Lung microvascular endothelial cell (primary cell): Measurements from ENCODE around the gene KIF14. TPM values are rescaled to one million over a fixed set of nuclear protein-coding genes. Genes with fewer than 3 reads are reported as not detected.
"Not testable (repeated sequence)": the region's sequence is repeated elsewhere in the genome, so short reads cannot be mapped to it uniquely, and the experiment has no call there.

Experiments used
- DNase-seq, 2 donors: peaks; one replicate each; pipeline versions ENCODE4 v3.0.0 to v3.0.0-alpha.2; 2010; ENCODE audit warnings: low read depth in 2 of 2
- total RNA-seq: library from RNA; depleted of rRNA; stranded (reverse); fragments of >200 nt; gene quantifications from 2 replicates; pipeline ENCODE4 v1.2.1, GENCODE V29; 2014

KIF14 gene
- total RNA-seq, 1 donor from 2014 or later: 1.2 TPM

GRCh38 chr1:200631375-200631774 lies 10.8 kb upstream of the KIF14 start:
- no peak for DNase-seq

DNA sequence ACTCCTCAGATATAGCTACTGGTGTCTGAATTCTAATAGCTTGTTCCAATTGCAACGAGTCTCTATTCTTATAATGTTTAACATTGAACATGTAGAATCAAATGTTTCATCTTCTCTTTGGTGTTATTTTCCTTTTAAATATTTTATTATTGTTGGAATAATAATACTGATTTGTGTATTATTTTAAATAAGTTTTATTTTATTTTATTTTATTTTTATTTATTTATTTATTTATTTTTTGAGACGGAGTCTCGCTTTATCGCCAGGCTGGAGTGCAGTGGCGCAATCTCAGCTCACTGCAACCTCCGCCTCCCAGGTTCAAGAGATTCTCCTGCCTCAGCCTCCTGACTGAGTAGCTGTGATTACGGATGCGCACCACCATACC lies 10.0 kb upstream of the KIF14 start:
- not testable (repeated sequence) for DNase-seq

DNA sequence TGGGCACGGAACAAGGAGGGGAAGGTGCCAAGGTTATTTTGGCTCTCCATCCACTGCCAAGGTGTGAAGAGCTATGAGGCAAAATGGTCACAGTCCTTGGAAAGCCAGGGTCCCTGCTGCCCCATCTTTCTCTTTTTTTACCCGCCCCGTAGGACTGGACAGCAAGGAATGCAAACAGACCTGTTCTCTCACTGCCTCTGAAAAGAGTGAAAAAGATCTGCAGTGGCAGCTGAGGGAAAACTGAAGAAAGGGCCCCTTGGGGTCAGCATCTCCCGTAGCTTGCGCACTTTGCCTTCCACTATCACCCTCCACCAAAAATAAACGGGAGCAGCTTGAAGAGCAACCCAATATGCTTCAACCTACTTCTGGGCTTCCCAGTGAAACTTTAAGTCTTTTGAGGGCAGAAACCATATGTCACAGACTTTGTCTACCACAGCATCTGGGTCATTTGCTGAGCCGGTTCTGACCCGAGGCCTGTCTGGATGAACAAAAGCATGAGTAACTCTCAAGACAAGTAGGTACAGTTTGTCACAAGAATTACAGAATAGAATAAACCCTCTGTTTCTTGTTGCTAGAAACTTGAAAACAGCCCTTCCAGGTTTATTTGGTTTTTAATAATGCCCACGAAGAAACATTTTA lies 9.4 kb upstream of the KIF14 start:
- DNase-seq: no peak

DNA sequence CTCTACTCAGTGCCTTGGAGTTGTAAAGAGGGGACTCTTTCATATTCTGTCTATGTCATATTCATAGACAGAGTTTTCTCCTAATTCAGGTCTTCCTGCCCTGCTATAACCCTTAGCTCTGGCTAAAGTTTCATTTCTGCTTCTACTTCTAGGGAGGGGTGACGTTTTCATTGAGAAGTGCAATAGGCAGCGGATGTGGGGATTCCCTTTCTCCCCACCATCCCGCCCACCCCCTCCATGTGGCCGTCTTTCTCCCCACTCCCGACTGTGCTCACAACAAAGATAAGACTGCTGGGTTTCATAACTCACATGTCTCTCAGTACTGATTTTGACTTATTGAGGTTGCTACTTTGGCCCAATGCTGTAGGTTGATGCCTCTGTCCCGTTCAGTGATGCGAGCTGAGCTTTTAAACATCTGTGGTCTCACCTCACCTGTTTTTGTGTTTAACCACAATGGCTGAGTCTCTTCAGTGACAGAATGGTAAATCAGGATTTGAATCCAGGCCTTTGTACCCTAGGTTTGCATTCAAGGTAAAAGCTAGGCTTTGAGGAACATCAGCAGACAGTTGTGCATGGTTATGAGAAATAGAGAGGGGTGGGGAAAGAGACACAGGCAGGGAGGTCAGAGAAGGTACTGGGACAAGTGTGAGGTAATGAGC lies 7.8 kb upstream of the KIF14 start:
- DNase-seq: no peak

- DNase-seq: no peak
Observed at GRCh38 chr1:200627575-200628222, 7.1 kb upstream of the KIF14 start.

GRCh38 chr1:200626853-200627534 lies 6.4 kb upstream of the KIF14 start:
- no peak for DNase-seq

DNA sequence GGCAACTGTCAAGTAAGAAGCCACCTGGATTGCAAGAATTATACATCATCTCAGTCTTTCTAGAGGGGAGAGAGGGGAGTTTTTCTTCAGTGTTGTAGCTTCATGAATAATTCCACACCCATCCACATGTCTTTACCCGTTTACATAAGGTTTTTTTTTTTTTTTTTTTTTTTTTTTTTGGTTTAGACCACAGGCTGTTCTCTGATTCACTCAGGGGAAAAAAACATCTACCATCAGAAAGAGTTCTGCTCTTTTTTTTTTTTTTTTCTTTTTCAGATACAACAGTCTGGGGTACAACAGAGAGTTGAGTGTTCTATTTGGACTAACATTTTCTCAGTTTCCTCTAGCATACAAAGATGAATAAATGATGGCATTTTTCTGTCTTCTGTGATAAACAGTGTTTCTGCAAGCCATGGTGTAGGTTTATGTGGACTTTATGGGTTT lies 4.9 kb upstream of the KIF14 start:
- peak in 1 of 2 donors; percentile 41 for DNase-seq

DNA sequence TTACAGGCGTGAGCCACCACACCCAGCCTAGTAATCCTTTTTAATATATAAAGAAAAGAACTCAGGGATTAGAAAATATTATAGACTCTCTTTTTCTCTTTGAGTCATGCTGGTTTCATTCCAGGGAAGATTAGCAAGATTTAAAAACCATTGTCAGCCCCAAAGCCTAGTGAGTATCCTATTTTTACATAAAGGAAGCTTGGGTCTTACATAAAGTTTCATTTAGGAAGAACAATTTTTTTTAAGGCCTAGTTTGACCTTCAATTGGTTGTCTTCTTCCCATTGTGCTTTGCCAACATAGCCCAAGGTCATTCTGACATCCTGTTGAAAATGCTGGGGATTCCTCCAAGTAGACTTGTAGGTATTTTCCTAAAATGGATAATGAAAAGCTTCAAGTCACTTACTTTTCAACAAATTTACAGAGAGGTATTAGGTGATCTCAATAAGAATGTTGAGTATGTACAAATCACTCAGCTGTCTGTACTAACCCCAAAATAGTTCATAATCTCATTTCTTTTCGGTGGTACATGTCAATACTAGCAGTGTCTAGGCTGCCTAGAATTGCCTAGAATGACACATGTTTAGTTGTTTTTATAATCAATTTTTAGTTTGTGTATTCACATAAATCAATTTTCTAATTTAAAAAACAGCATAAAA lies 4.3 kb upstream of the KIF14 start:
- DNase-seq: peak in 1 of 2 donors; percentile 38

GRCh38 chr1:200619894-200620272 lies 668 bp downstream of the KIF14 start:
- no peak for DNase-seq

- DNase-seq: no peak
Observed at GRCh38 chr1:200610846-200611245, 9.7 kb downstream of the KIF14 start.

DNA sequence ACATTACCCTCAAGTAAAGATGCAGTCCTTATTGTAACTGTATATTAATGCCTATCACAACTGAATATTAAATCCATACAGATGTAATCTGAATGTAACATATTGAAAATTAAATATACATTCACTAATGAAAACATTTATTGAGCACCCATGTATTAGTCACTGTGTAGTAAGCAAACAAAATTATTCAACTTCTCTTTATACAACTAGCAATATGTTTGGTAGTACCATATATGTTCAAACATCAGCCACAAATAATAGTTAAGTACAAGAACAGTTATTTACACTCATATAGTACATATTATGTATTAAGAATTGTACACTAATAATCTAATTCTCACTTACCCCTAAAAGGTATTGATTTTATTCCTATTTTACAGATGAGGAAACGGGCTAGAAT lies 17.9 kb downstream of the KIF14 start:
- no peak for DNase-seq

- DNase-seq: no peak
Observed at GRCh38 chr1:200590001-200590400, 30.6 kb downstream of the KIF14 start.

- DNase-seq: peak; percentile 8 to 84
Observed at GRCh38 chr1:200588698-200589097, 31.9 kb downstream of the KIF14 start.

- DNase-seq: no peak
Observed at GRCh38 chr1:200564319-200564718, 56.2 kb downstream of the KIF14 start.

GRCh38 chr1:200561856-200562214 lies 58.7 kb downstream of the KIF14 start:
- no peak for DNase-seq

DNA sequence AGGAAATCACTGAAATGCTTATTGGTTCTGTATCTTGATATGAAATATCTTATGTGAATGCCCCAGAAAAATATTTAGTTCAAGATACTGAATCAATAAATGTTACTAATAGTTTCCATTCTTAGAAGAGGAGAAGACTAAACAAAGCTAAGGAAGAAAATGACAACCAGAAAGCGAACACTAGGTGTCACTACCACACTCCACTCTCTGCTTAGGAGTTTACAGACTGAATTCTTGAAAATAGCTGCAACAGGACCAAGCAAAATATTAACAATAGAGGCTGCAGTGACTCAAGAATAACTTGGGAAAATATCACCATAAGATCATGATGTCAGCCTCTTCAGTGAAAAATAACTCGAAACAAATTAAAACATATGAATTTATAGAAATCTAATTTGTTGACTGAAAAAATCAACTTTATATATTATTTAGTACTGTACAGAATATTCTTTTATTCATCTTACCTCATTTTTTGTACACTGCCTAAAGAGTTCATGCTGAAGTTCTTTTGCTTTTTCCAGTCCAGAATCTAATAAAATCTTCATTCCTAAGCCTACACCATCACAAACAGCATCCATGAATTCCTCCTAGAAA lies 61.6 kb downstream of the KIF14 start:
- peak; percentile 64 to 71 for DNase-seq

DNA sequence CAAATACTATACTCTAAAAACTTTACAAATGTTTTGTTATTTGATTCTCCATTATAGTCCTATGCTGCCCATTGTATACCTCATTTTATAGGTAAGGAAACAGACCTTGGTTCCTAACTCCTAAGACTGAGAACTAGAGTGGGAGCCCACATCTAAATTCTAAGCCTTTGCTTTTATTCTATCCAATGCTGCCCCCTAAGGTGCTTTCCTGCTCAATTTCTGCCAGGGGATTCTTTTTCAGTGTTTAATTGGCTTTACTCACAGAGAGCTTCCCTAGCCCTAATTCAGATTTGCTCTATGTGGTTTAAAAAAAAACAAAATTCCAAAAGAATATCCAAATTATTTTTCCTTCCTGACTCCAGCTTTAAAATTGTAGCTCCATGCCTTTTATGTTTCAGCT lies 64.5 kb downstream of the KIF14 start:
- DNase-seq: peak in 1 of 2 donors; percentile 7

DNA sequence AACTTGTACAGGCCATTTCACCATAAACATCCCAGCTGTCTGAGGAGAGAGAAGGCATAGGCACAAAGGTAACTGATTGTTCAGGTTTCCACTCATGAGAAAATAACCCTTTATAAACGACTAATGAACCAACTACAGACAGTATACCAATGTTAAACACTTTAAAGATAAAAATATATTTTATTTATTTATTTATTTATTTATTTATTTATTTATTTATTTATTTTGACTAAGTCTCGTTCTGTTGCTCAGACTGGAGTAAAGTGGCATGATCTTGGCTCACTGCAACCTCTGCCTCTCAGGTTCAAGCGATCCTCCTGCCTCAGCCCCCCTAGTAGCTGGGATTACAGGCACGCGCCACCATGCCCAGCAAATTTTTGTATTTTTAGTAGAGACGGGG lies 67.8 kb downstream of the KIF14 start:
- not testable (repeated sequence) for DNase-seq

DNA sequence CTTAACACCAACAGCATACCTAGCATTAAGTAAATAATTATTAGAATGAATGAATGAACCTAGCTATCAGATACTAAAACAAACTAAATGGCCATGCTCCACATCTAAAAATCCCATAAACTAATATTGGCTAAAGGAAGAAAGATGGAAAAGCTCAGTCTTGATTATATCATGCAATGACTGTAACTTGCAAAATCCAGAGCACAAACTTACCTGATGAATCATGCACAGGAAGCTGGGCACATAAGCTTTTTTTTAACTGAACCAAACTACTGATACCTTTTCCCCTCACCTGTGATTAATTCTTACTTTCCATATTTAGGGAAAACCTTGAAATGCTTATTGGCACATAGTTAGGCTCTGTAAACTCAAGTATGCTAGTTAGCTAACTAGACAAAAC lies 70.2 kb downstream of the KIF14 start:
- DNase-seq: no peak

GRCh38 chr1:200547386-200547785 lies 73.2 kb downstream of the KIF14 start:
- no peak for DNase-seq

- no peak for DNase-seq
Observed at GRCh38 chr1:200546577-200546976, 74.0 kb downstream of the KIF14 start.
